Brain microvascular endothelial cell (primary cell): Measurements from ENCODE around the gene ZC3H10.

Source experiments
- DNase-seq: peaks from one replicate; pipeline ENCODE4 v3.0.0-alpha.2; 2020
- H3K27ac ChIP-seq: fragments of 250-450 bp; sonication (Bioruptor Pico); 2 replicates; pipeline ENCODE4 v1.5.1; 2020; ENCODE audit warnings: mild to moderate bottlenecking, moderate library complexity
- H3K27me3 ChIP-seq: fragments of 250-450 bp; sonication (Bioruptor Pico); replicated peaks from 2 replicates; pipeline ENCODE4 v1.5.1; 2020; ENCODE audit warnings: mild to moderate bottlenecking
- H3K36me3 ChIP-seq: fragments of 250-450 bp; sonication (Bioruptor Pico); replicated peaks from 2 replicates; pipeline ENCODE4 v1.5.1; 2020; ENCODE audit warnings: mild to moderate bottlenecking
- H3K4me3 ChIP-seq: 2 replicates; pipeline ENCODE4 v1.5.1; 2011; ENCODE audit warnings: low read depth, mild to moderate bottlenecking, control low read depth, low read length, moderate library complexity
- CTCF ChIP-seq: IDR thresholded peaks from 2 replicates; pipeline ENCODE4 v1.5.1; 2011; ENCODE audit warnings: low read depth, mild to moderate bottlenecking, moderate library complexity, low read length, control low read depth, inconsistent platforms; ENCODE audit errors: missing control alignments
- in situ Hi-C: cut with HindIII; loops from 2 replicates; pipeline ENCODE4 v1.10.0; 2017; ENCODE audit warnings: low sequenced_read_pairs, low pct_ligation_motif_present

The ZC3H10 gene

GRCh38 chr12:56158029-56158925 lies 40.2 kb downstream of the ZC3H10 start, which contains the start of gene MYL6:
Gene MYL6 (plus strand): TSS chr12:56158359. CDS start chr12:56158402, 43 bp downstream.
- H3K27me3 ChIP-seq: no peaks in the 10 kb centered on the region
- peak within 1 kb of the TSS; percentile 99 for H3K4me3 ChIP-seq
- H3K27ac ChIP-seq: peak within 1 kb of the TSS; percentile 95
- in situ Hi-C loops: no loop called here
- H3K36me3 ChIP-seq: peaks cover 40% of the 10 kb centered on the region
- no peak for TF ChIP-seq CTCF
- peak; percentile 99 for DNase-seq

DNA sequence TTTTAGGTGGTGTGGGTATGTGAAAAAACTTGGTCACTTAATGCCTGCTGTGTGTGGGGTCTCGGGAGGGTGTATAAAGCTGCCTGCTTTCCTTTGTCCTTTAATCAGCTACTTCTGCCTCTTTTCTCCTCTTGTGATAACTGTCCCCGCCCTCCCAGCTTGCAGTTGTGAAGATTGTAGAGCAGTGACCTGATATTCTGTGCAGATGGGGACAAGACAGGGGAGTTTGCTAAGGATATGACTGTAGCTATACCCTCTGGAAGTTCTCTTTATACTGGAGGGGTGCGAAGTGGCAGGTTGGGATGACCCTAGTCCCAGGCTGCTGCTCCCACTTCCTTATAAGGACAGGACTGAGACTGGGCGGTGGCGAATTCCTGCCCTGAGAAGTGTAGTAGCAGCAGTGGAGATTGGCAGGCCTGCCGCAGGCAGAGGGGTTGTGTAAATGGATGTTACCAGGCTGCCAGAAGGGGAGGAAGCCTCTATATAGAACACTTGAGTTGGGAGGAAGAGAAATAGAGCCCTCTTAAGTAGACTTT lies 40.9 kb downstream of the ZC3H10 start:
- Histone ChIP-seq H3K4me3 (peak overlapping the region; percentile 99), H3K36me3 (peaks cover 46% of the 10 kb centered on the region), H3K27ac (peak overlapping the region; percentile 95), H3K27me3 (no peaks in the 10 kb centered on the region)
- peak; percentile 59 for DNase-seq
- in situ Hi-C loops: no loop called here
- no peak for TF ChIP-seq CTCF

DNA sequence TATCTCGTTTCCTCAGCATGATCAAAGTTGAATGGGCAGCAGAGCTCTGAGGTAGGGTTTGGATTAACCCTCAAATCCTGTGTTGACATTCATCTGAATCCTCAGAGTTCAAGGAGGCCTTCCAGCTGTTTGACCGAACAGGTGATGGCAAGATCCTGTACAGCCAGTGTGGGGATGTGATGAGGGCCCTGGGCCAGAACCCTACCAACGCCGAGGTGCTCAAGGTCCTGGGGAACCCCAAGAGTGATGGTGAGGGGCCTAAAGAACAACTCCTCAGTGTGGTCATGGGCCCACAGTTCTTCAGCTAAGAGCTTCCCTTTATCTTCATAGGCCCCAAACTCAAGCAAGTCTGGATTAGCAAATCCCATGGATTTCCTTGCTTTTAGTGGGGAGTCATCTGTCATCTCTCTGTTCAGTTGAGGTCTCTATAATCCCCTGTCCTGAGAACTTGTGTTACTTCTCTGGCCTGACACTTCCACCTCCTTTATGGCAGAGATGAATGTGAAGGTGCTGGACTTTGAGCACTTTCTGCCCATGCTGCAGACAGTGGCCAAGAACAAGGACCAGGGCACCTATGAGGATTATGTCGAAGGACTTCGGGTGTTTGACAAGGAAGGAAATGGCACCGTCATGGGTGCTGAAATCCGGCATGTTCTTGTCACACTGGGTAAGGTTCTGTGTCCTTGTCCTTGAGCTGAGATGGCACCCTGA lies 41.6 kb downstream of the ZC3H10 start:
- in situ Hi-C loops: no loop called here
- Histone ChIP-seq H3K36me3 (peaks cover 50% of the 10 kb centered on the region), H3K4me3 (peak overlapping the region; percentile 99), H3K27ac (peak overlapping the region; percentile 95), H3K27me3 (no peaks in the 10 kb centered on the region)
- no peak for DNase-seq
- TF ChIP-seq CTCF: no peak

DNA sequence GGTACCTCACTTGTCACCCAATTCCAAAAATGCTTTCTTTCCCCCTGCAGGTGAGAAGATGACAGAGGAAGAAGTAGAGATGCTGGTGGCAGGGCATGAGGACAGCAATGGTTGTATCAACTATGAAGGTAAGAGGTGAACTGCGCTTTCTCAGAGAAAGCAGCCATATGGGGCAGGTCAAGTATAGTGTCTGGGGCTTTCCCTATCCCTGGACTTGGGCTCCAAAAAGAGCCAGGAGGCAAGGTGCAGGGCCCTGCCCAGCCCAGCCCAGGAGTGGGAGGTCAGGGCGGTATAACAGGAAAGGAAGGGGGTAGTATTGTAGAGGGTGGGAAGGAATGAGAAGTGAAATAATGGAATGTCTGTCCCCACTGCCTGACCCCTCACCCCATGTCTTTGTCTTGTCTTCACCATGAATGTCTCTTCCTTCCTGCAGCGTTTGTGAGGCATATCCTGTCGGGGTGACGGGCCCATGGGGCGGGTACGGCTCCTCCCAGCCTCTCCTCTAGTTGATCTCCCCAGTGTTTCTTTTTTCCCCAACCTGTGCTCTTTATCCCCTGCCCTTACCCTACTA lies 42.2 kb downstream of the ZC3H10 start:
- DNase-seq: peak; percentile 52
- in situ Hi-C loops: no loop called here
- Histone ChIP-seq H3K27me3 (no peaks in the 10 kb centered on the region), H3K4me3 (peak overlapping the region; percentile 99), H3K27ac (peak overlapping the region; percentile 13), H3K36me3 (peaks cover 55% of the 10 kb centered on the region)
- TF ChIP-seq CTCF: no peak

- peaks cover 62% of the 10 kb centered on the region for H3K36me3 ChIP-seq
- H3K27me3 ChIP-seq: no peaks in the 10 kb centered on the region
- DNase-seq: no peak
- H3K27ac ChIP-seq: no peak overlapping the region
- H3K4me3 ChIP-seq: peak overlapping the region; percentile 99
- in situ Hi-C loops: no loop called here
- no peak for TF ChIP-seq CTCF
These were observed 43.0 kb downstream of the ZC3H10 start for GRCh38 chr12:56160894-56161689.
